Measurements from ENCODE around the gene CD58. TPM values are rescaled to one million over a fixed set of nuclear protein-coding genes. Genes with fewer than 3 reads are reported as not detected.
"Not testable (repeated sequence)": the region's sequence is repeated elsewhere in the genome, so short reads cannot be mapped to it uniquely, and the experiment has no call there.

The CD58 gene
- total RNA-seq, 1 donor from 2014 or later, result 19.6 TPM

GRCh38 chr1:116605315-116605714, 34.5 kb upstream of the CD58 start:
- no peak for TF ChIP-seq CTCF (IDR thresholded peaks at IDR 0.05)

GRCh38 chr1:116604408-116604807, 33.6 kb upstream of the CD58 start:
- H3K27ac Mint-ChIP-seq (ENCODE audit: unreplicated experiment); H3K4me1 Mint-ChIP-seq (ENCODE audit: low read depth); DNase-seq (ENCODE audit: low spot score); H3K27me3 Mint-ChIP-seq (ENCODE audit: low read depth); H3K9me3 Mint-ChIP-seq (ENCODE audit: low read depth); H3K4me3 Mint-ChIP-seq (ENCODE audit: unreplicated experiment); H3K36me3 Mint-ChIP-seq (ENCODE audit: low read depth): not testable (repeated sequence)

More at GRCh38 chr1:116605315-116605714, 34.5 kb upstream of the CD58 start:
- Mint-ChIP-seq H3K27me3 (ENCODE audit: low read depth) (no peaks in the 10 kb centered on the region), H3K27ac (ENCODE audit: unreplicated experiment) (no peak overlapping the region), H3K4me3 (ENCODE audit: unreplicated experiment) (no peak overlapping the region), H3K36me3 (ENCODE audit: low read depth) (no peaks in the 10 kb centered on the region), H3K4me1 (ENCODE audit: low read depth) (no peaks in the 10 kb centered on the region), H3K9me3 (ENCODE audit: low read depth) (no peaks in the 10 kb centered on the region)
- no peak for DNase-seq (ENCODE audit: low spot score)

GRCh38 chr1:116603646-116604045, 32.8 kb upstream of the CD58 start:
- DNase-seq (ENCODE audit: low spot score); H3K27me3 Mint-ChIP-seq (ENCODE audit: low read depth); H3K9me3 Mint-ChIP-seq (ENCODE audit: low read depth); H3K4me1 Mint-ChIP-seq (ENCODE audit: low read depth); H3K4me3 Mint-ChIP-seq (ENCODE audit: unreplicated experiment); H3K36me3 Mint-ChIP-seq (ENCODE audit: low read depth); H3K27ac Mint-ChIP-seq (ENCODE audit: unreplicated experiment): not testable (repeated sequence)

- H3K36me3 Mint-ChIP-seq (ENCODE audit: low read depth); DNase-seq (ENCODE audit: low spot score); H3K4me3 Mint-ChIP-seq (ENCODE audit: unreplicated experiment); H3K9me3 Mint-ChIP-seq (ENCODE audit: low read depth); H3K27me3 Mint-ChIP-seq (ENCODE audit: low read depth); H3K4me1 Mint-ChIP-seq (ENCODE audit: low read depth): not testable (repeated sequence)
- H3K27ac Mint-ChIP-seq (ENCODE audit: unreplicated experiment), result peak overlapping the region; percentile 9
These were observed 28.5 kb upstream of the CD58 start for GRCh38 chr1:116599369-116599768.

- not testable (repeated sequence) for H3K4me3 Mint-ChIP-seq (ENCODE audit: unreplicated experiment); H3K9me3 Mint-ChIP-seq (ENCODE audit: low read depth); DNase-seq (ENCODE audit: low spot score); H3K36me3 Mint-ChIP-seq (ENCODE audit: low read depth); H3K27me3 Mint-ChIP-seq (ENCODE audit: low read depth); H3K4me1 Mint-ChIP-seq (ENCODE audit: low read depth); H3K27ac Mint-ChIP-seq (ENCODE audit: unreplicated experiment)
These were observed 27.7 kb upstream of the CD58 start for GRCh38 chr1:116598420-116599036.

- H3K36me3 Mint-ChIP-seq (ENCODE audit: low read depth); H3K9me3 Mint-ChIP-seq (ENCODE audit: low read depth); H3K4me1 Mint-ChIP-seq (ENCODE audit: low read depth); H3K27ac Mint-ChIP-seq (ENCODE audit: unreplicated experiment); H3K4me3 Mint-ChIP-seq (ENCODE audit: unreplicated experiment); H3K27me3 Mint-ChIP-seq (ENCODE audit: low read depth); DNase-seq (ENCODE audit: low spot score): not testable (repeated sequence)
These were observed 26.6 kb upstream of the CD58 start for GRCh38 chr1:116597388-116597787.

- H3K9me3 Mint-ChIP-seq (ENCODE audit: low read depth); H3K27me3 Mint-ChIP-seq (ENCODE audit: low read depth); H3K4me3 Mint-ChIP-seq (ENCODE audit: unreplicated experiment); DNase-seq (ENCODE audit: low spot score); H3K27ac Mint-ChIP-seq (ENCODE audit: unreplicated experiment); H3K36me3 Mint-ChIP-seq (ENCODE audit: low read depth); H3K4me1 Mint-ChIP-seq (ENCODE audit: low read depth): not testable (repeated sequence)
These were observed 26.0 kb upstream of the CD58 start for GRCh38 chr1:116596742-116597307.

GRCh38 chr1:116595946-116596741, 25.3 kb upstream of the CD58 start:
- H3K9me3 Mint-ChIP-seq (ENCODE audit: low read depth); DNase-seq (ENCODE audit: low spot score); H3K27me3 Mint-ChIP-seq (ENCODE audit: low read depth); H3K36me3 Mint-ChIP-seq (ENCODE audit: low read depth): not testable (repeated sequence)
- Mint-ChIP-seq H3K4me3 (ENCODE audit: unreplicated experiment) (peak overlapping the region; percentile 64), H3K27ac (ENCODE audit: unreplicated experiment) (peak overlapping the region; percentile 39), H3K4me1 (ENCODE audit: low read depth) (peaks cover 13% of the 10 kb centered on the region)
- TF ChIP-seq CTCF (IDR thresholded peaks at IDR 0.05), result peak; percentile 80

Data from chondrocyte (in vitro differentiated cells).